Liver (tissue), 3 donors: Measurements from ENCODE around the gene APBA2.

Source experiments
- ATF3 ChIP-seq: IDR thresholded peaks from 2 replicates; pipeline ENCODE4 v1.6.1; 2016; ENCODE audit warnings: antibody characterized with exemption
- CTCF ChIP-seq: fragments of 150-350 bp; IDR thresholded peaks from 2 replicates; pipeline ENCODE4 v1.5.1; 2017; ENCODE audit warnings: improper control_type of control experiment, low read depth, low read length; ENCODE audit not compliant: missing input control
- EGR1 ChIP-seq, 2 donors: IDR thresholded peaks; 2 replicates each; pipeline ENCODE4 v1.6.1; 2016 to 2018; ENCODE audit warnings: antibody characterized with exemption in 2 of 2, low read depth in 2 of 2
- FOXA1 ChIP-seq: IDR thresholded peaks from 2 replicates; pipeline ENCODE4 v1.6.1; 2016; ENCODE audit warnings: antibody characterized with exemption
- GABPA ChIP-seq, 2 donors: IDR thresholded peaks in 1 of 2; conservative IDR thresholded peaks in 1 of 2; 2 replicates each; pipeline ENCODE4 v1.6.1; 2016; ENCODE audit warnings: antibody characterized with exemption in 2 of 2, mild to moderate bottlenecking in 1 of 2, moderate library complexity in 1 of 2
- HNF4A ChIP-seq, 2 donors: conservative IDR thresholded peaks; 2 replicates each; pipeline ENCODE4 v1.6.1; 2016; ENCODE audit warnings: antibody characterized with exemption in 2 of 2, mild to moderate bottlenecking in 2 of 2
- JUND ChIP-seq, 2 donors: IDR thresholded peaks; 2 replicates each; pipeline ENCODE4 v1.6.1; 2016; ENCODE audit warnings: antibody characterized with exemption in 2 of 2
- MAX ChIP-seq: IDR thresholded peaks from 2 replicates; pipeline ENCODE4 v1.6.1; 2016; ENCODE audit warnings: antibody characterized with exemption
- RAD21 ChIP-seq, 2 donors: IDR thresholded peaks; 2 replicates each; pipeline ENCODE4 v1.6.1; 2016; ENCODE audit warnings: antibody characterized with exemption in 2 of 2, mild to moderate bottlenecking in 2 of 2
- ZBTB33 ChIP-seq: IDR thresholded peaks from 2 replicates; pipeline ENCODE4 v1.6.1; 2016; ENCODE audit warnings: antibody characterized with exemption
- donor health status: healthy.
- donor health status: healthy.

GRCh38 chr15:28911310-28911931 is 25.6 kb downstream of the APBA2 start:
- no peak for TF ChIP-seq GABPA (IDR thresholded peaks at IDR 0.05 in 1 of 2, conservative IDR thresholded peaks at IDR 0.05 in 1 of 2)
- TF ChIP-seq ATF3 = no peak
- no peak for TF ChIP-seq MAX
- TF ChIP-seq CTCF = no peak
- TF ChIP-seq FOXA1 = no peak
- no peak for TF ChIP-seq ZBTB33
- no peak for TF ChIP-seq HNF4A (conservative IDR thresholded peaks at IDR 0.05)
- TF ChIP-seq RAD21 (IDR thresholded peaks at IDR 0.05) = no peak
- no peak for TF ChIP-seq EGR1 (IDR thresholded peaks at IDR 0.05; ENCODE audit: low read depth in 2 of 2)
- TF ChIP-seq JUND (IDR thresholded peaks at IDR 0.05) = no peak
